ENCODE measurements around the gene PDIA4.
A peak's percentile ranks its signal among the peaks of the same experiment; 100 is the strongest.
"Not testable (repeated sequence)": the region's sequence is repeated elsewhere in the genome, so short reads cannot be mapped to it uniquely, and the experiment has no call there.

Gene PDIA4

GRCh38 chr7:149028346-149029109 lies at the start of gene PDIA4:
Gene PDIA4, minus strand, starts transcription at chr7:149028505. Its CDS starts 97 bp downstream, at chr7:149028408.
- peak; percentile 100 for DNase-seq

GRCh38 chr7:149077594-149077993 lies 49.3 kb upstream of the PDIA4 start:
- DNase-seq = no peak

- DNase-seq = no peak
Observed at GRCh38 chr7:149075286-149075685, 47.0 kb upstream of the PDIA4 start.

GRCh38 chr7:149074116-149074885 lies 46.0 kb upstream of the PDIA4 start:
- no peak for DNase-seq

- DNase-seq = no peak
Observed at GRCh38 chr7:149072438-149072775, 44.1 kb upstream of the PDIA4 start.

- DNase-seq = peak; percentile 65
Observed at GRCh38 chr7:149071641-149072437, 43.5 kb upstream of the PDIA4 start.

GRCh38 chr7:149071182-149071635 lies 42.9 kb upstream of the PDIA4 start:
- DNase-seq = no peak

- DNase-seq = no peak
Observed at GRCh38 chr7:149070372-149071125, 42.2 kb upstream of the PDIA4 start.

- DNase-seq = peak; percentile 16
Observed at GRCh38 chr7:149067869-149068268, 39.6 kb upstream of the PDIA4 start.

- no peak for DNase-seq
Observed at GRCh38 chr7:149063476-149063875, 35.2 kb upstream of the PDIA4 start.

GRCh38 chr7:149062217-149062899 lies 34.1 kb upstream of the PDIA4 start:
- not testable (repeated sequence) for DNase-seq

GRCh38 chr7:149060156-149060555 lies 31.9 kb upstream of the PDIA4 start:
- no peak for DNase-seq

- no peak for DNase-seq
Observed at GRCh38 chr7:149053885-149054284, 25.6 kb upstream of the PDIA4 start.

GRCh38 chr7:149053384-149053783 lies 25.1 kb upstream of the PDIA4 start:
- DNase-seq = no peak

GRCh38 chr7:149050941-149051340 lies 22.6 kb upstream of the PDIA4 start:
- DNase-seq = no peak

- no peak for DNase-seq
Observed at GRCh38 chr7:149048805-149049204, 20.5 kb upstream of the PDIA4 start.

GRCh38 chr7:149046416-149046815 lies 18.1 kb upstream of the PDIA4 start:
- DNase-seq = no peak

GRCh38 chr7:149043936-149044335 lies 15.6 kb upstream of the PDIA4 start:
- no peak for DNase-seq

- no peak for DNase-seq
Observed at GRCh38 chr7:149041350-149041749, 13.0 kb upstream of the PDIA4 start.

GRCh38 chr7:149038641-149039040 lies 10.3 kb upstream of the PDIA4 start:
- not testable (repeated sequence) for DNase-seq

- no peak for DNase-seq
Observed at GRCh38 chr7:149036676-149037075, 8.4 kb upstream of the PDIA4 start.

GRCh38 chr7:149031353-149031910 lies 3.1 kb upstream of the PDIA4 start:
- no peak for DNase-seq
